Stimulated activated CD4-positive, alpha-beta T cell treated with anti-CD3 and anti-CD28 coated beads, Interleukin-15, amount 100 ng/mL, for 24 hours (primary cell): ENCODE results near the gene ZEB2.

Experiments
- DNase-seq: peaks from one replicate; pipeline ENCODE4 v3.0.0-alpha.2; 2020

Gene ZEB2

GRCh38 chr2:144512470-144512869 is 7.4 kb downstream of the ZEB2 start:
- DNase-seq: no peak

- DNase-seq: no peak
These were observed 8.0 kb downstream of the ZEB2 start for GRCh38 chr2:144511937-144512336.

- DNase-seq: no peak
These were observed 8.6 kb downstream of the ZEB2 start for GRCh38 chr2:144511226-144511810.

- no peak for DNase-seq
These were observed 9.5 kb downstream of the ZEB2 start for GRCh38 chr2:144510294-144510991.

- DNase-seq: no peak
These were observed 10.1 kb downstream of the ZEB2 start for GRCh38 chr2:144509879-144510221.

GRCh38 chr2:144509001-144509878 is 10.7 kb downstream of the ZEB2 start:
- DNase-seq: no peak

GRCh38 chr2:144508172-144508851 is 11.6 kb downstream of the ZEB2 start:
- DNase-seq: no peak

GRCh38 chr2:144507441-144508171 is 12.3 kb downstream of the ZEB2 start:
- no peak for DNase-seq

GRCh38 chr2:144505245-144505831 is 14.6 kb downstream of the ZEB2 start:
- DNase-seq: no peak

- DNase-seq: no peak
These were observed 15.7 kb downstream of the ZEB2 start for GRCh38 chr2:144504218-144504641.

GRCh38 chr2:144503242-144503641 is 16.7 kb downstream of the ZEB2 start:
- no peak for DNase-seq

GRCh38 chr2:144502369-144502768 is 17.6 kb downstream of the ZEB2 start:
- DNase-seq: no peak

- no peak for DNase-seq
These were observed 18.3 kb downstream of the ZEB2 start for GRCh38 chr2:144501627-144502026.

GRCh38 chr2:144501118-144501517 is 18.8 kb downstream of the ZEB2 start:
- DNase-seq: no peak

GRCh38 chr2:144500563-144500962 is 19.4 kb downstream of the ZEB2 start:
- no peak for DNase-seq

GRCh38 chr2:144498277-144498676 is 21.6 kb downstream of the ZEB2 start:
- no peak for DNase-seq

- DNase-seq: no peak
These were observed 22.8 kb downstream of the ZEB2 start for GRCh38 chr2:144496977-144497598.

- DNase-seq: no peak
These were observed 23.6 kb downstream of the ZEB2 start for GRCh38 chr2:144496092-144496976.

GRCh38 chr2:144495227-144496091 is 24.5 kb downstream of the ZEB2 start:
- DNase-seq: no peak
